IMR-90 (cell line): ENCODE data around the gene LPO. TPM values are rescaled to one million over a fixed set of nuclear protein-coding genes. Genes with fewer than 3 reads are reported as not detected.

Experiments
- ATAC-seq: fragments of 200-7000 bp; cut with Tn5 transposase; 2 replicates; pipeline ENCODE4 v1.9.1; 2020; ENCODE audit warnings: low read depth, mild to moderate bottlenecking, moderate library complexity
- BruUV-seq: library from RNA; stranded (reverse); fragments of 400-500 nt; replicated peaks from 2 replicates; lab custom pipeline; 2021; lab: Mats Ljungman, UMichigan
- CTCF ChIA-PET: fragments of 300-600 bp; formaldehyde crosslinking; extraction: SDS; loops from one replicate; lab custom pipeline; 2021; ENCODE audit warnings: antibody characterized with exemption; lab: Yijun Ruan, JAX
- POLR2A ChIA-PET: fragments of 300-600 bp; sonication (Branson Sonifier 250); formaldehyde crosslinking; loops from one replicate; lab custom pipeline; 2022; ENCODE audit warnings: antibody characterized with exemption; ENCODE audit not compliant: unreplicated experiment; lab: Charles Lee
- DNase-seq: peaks from one replicate; pipeline ENCODE4 v3.0.0; 2013
- H2AFZ ChIP-seq: replicated peaks from 2 replicates; pipeline ENCODE3; 2013; ENCODE audit warnings: low read length, mild to moderate bottlenecking; ENCODE audit not compliant: poor library complexity
- H2AK5ac ChIP-seq: 2 replicates; pipeline ENCODE4 v1.6.1; 2013; ENCODE audit warnings: low read depth, low read length, inconsistent platforms
- H2AK9ac ChIP-seq: replicated peaks from 2 replicates; pipeline ENCODE3; 2013; ENCODE audit warnings: mild to moderate bottlenecking, low read depth, low read length, moderate library complexity; ENCODE audit not compliant: poor library complexity
- H2BK120ac ChIP-seq: 2 replicates; pipeline ENCODE4 v1.6.1; 2013; ENCODE audit warnings: low read depth, low read length, inconsistent platforms
- H2BK15ac ChIP-seq: 3 replicates; pipeline ENCODE4 v1.6.1; 2013; ENCODE audit warnings: low read depth, low read length, inconsistent platforms
- H2BK20ac ChIP-seq: 2 replicates; pipeline ENCODE4 v1.6.1; 2013; ENCODE audit warnings: low read depth, mild to moderate bottlenecking, inconsistent platforms, low read length, moderate library complexity
- H2BK5ac ChIP-seq: 2 replicates; pipeline ENCODE4 v1.6.1; 2013; ENCODE audit warnings: mild to moderate bottlenecking, low read depth, low read length, inconsistent platforms; ENCODE audit not compliant: poor library complexity, severe bottlenecking
- H3K14ac ChIP-seq: replicated peaks from 2 replicates; pipeline ENCODE4 v1.6.1; 2013; ENCODE audit warnings: low read depth, low read length, inconsistent platforms
- H3K18ac ChIP-seq: 2 replicates; pipeline ENCODE4 v1.6.1; 2013; ENCODE audit warnings: low read depth, low read length, control low read depth
- H3K23ac ChIP-seq: 2 replicates; pipeline ENCODE4 v1.6.1; 2013; ENCODE audit warnings: low read depth, low read length, inconsistent platforms
- H3K27ac ChIP-seq: 2 replicates; pipeline ENCODE4 v1.5.1; 2013; ENCODE audit warnings: mild to moderate bottlenecking, control low read depth, low read length; ENCODE audit not compliant: insufficient read depth
- H3K27me3 ChIP-seq: 2 replicates; pipeline ENCODE4 v1.6.1; 2013; ENCODE audit warnings: low read length; ENCODE audit not compliant: control insufficient read depth, insufficient read depth
- H3K36me3 ChIP-seq: 2 replicates; pipeline ENCODE4 v1.6.1; 2013; ENCODE audit warnings: low read length, mixed read lengths; ENCODE audit not compliant: control insufficient read depth, insufficient read depth
- H3K4ac ChIP-seq: 2 replicates; pipeline ENCODE4 v1.6.1; 2013; ENCODE audit warnings: low read depth, low read length, inconsistent platforms
- H3K4me1 ChIP-seq: 2 replicates; pipeline ENCODE4 v1.6.1; 2013; ENCODE audit warnings: low read length, mixed read lengths; ENCODE audit not compliant: control insufficient read depth, insufficient read depth
- H3K4me2 ChIP-seq: 2 replicates; pipeline ENCODE4 v1.6.1; 2013; ENCODE audit warnings: low read depth, mild to moderate bottlenecking, control low read depth, low read length, moderate library complexity
- H3K4me3 ChIP-seq: 2 replicates; pipeline ENCODE4 v1.5.1; 2013; ENCODE audit warnings: low read depth, mild to moderate bottlenecking, control low read depth, low read length, moderate library complexity; ENCODE audit not compliant: insufficient read depth
- H3K56ac ChIP-seq: 2 replicates; pipeline ENCODE4 v1.6.1; 2013; ENCODE audit warnings: low read length, inconsistent platforms; ENCODE audit not compliant: insufficient read depth; ENCODE audit errors: extremely low read depth
- H3K79me1 ChIP-seq, 2 experiments: 2 replicates each; pipeline ENCODE4 v1.6.1; 2013; ENCODE audit warnings: low read length in 2 of 2, inconsistent platforms in 1 of 2, low read depth in 1 of 2
- H3K9ac ChIP-seq: 2 replicates; pipeline ENCODE4 v1.6.1; 2013; ENCODE audit warnings: low read depth, low read length, control low read depth
- H3K9me1 ChIP-seq: 2 replicates; pipeline ENCODE4 v1.6.1; 2013; ENCODE audit warnings: low read length, inconsistent platforms; ENCODE audit not compliant: insufficient read depth
- H3K9me3 ChIP-seq: 2 replicates; pipeline ENCODE4 v1.6.1; 2013; ENCODE audit warnings: low read length; ENCODE audit not compliant: control insufficient read depth, insufficient read depth
- H4K20me1 ChIP-seq: 2 replicates; pipeline ENCODE4 v1.6.1; 2013; ENCODE audit warnings: low read length, inconsistent platforms; ENCODE audit not compliant: insufficient read depth
- H4K5ac ChIP-seq: 2 replicates; pipeline ENCODE4 v1.6.1; 2013; ENCODE audit warnings: mild to moderate bottlenecking, low read depth, low read length, control low read depth
- H4K8ac ChIP-seq, 2 experiments: 2 replicates each; pipeline ENCODE4 v1.6.1; 2013; ENCODE audit warnings: low read depth in 2 of 2, low read length in 2 of 2, control low read depth in 1 of 2, inconsistent platforms in 1 of 2
- H4K91ac ChIP-seq: 2 replicates; pipeline ENCODE4 v1.6.1; 2013; ENCODE audit warnings: low read depth, low read length, inconsistent platforms; ENCODE audit not compliant: insufficient read depth
- BHLHE40 ChIP-seq: fragments of 150-350 bp; IDR thresholded peaks from 2 replicates; pipeline ENCODE4 v1.6.1; 2016; ENCODE audit warnings: mild to moderate bottlenecking, low read depth, low read length
- CEBPB ChIP-seq: IDR thresholded peaks from 2 replicates; pipeline ENCODE4 v1.6.1; 2012; ENCODE audit warnings: low read depth, low read length, improper control_type of control experiment
- CHD1 ChIP-seq: IDR thresholded peaks from 2 replicates; pipeline ENCODE4 v1.6.1; 2012; ENCODE audit warnings: low read depth, low read length, improper control_type of control experiment
- FOS ChIP-seq: fragments of 150-350 bp; IDR thresholded peaks from 2 replicates; pipeline ENCODE4 v1.6.1; 2016; ENCODE audit warnings: low read depth, low read length
- MAFK ChIP-seq: IDR thresholded peaks from 2 replicates; pipeline ENCODE4 v1.6.1; 2012; ENCODE audit warnings: low read depth, low read length, improper control_type of control experiment
- MAZ ChIP-seq: IDR thresholded peaks from 2 replicates; pipeline ENCODE4 v1.6.1; 2012; ENCODE audit warnings: low read depth, mild to moderate bottlenecking, low read length, improper control_type of control experiment, moderate library complexity, borderline replicate concordance
- MXI1 ChIP-seq: IDR thresholded peaks from 2 replicates; pipeline ENCODE4 v1.6.1; 2012; ENCODE audit warnings: low read depth, mild to moderate bottlenecking, low read length, moderate library complexity, borderline replicate concordance
- NFE2L2 ChIP-seq: fragments of 150-350 bp; IDR thresholded peaks from 2 replicates; pipeline ENCODE4 v1.6.1; 2016; ENCODE audit warnings: low read depth, mild to moderate bottlenecking, low read length
- POLR2A ChIP-seq: IDR thresholded peaks from 2 replicates; pipeline ENCODE4 v1.6.1; 2012; ENCODE audit warnings: mild to moderate bottlenecking, low read depth, low read length
- RAD21 ChIP-seq: IDR thresholded peaks from 2 replicates; pipeline ENCODE4 v1.6.1; 2012; ENCODE audit warnings: low read length, improper control_type of control experiment
- RCOR1 ChIP-seq: IDR thresholded peaks from 2 replicates; pipeline ENCODE4 v1.6.1; 2012; ENCODE audit warnings: mild to moderate bottlenecking, low read length, improper control_type of control experiment; ENCODE audit not compliant: insufficient replicate concordance
- RFX5 ChIP-seq: IDR thresholded peaks from 2 replicates; pipeline ENCODE4 v1.8.0; 2012; ENCODE audit warnings: low read depth, mild to moderate bottlenecking, low read length, moderate library complexity
- SMC3 ChIP-seq: fragments of 150-350 bp; IDR thresholded peaks from 2 replicates; pipeline ENCODE4 v1.6.1; 2016; ENCODE audit warnings: low read depth, mild to moderate bottlenecking, antibody characterized with exemption, low read length, moderate library complexity
- WGBS, 2 experiments: methylation state at CpG; one replicate each; pipeline versions ENCODE4 v1.1.5 to v1.1.7; 2013; ENCODE audit warnings: missing lambda C conversion rate in 2 of 2; ENCODE audit not compliant: insufficient read length in 1 of 2; ENCODE audit errors: extremely low coverage in 2 of 2; 5-methylcytosine and 5-hydroxymethylcytosine counted together
- dilution Hi-C: fragments of 300-500 bp; cut with HindIII; formaldehyde crosslinking; loops from one replicate; pipeline ENCODE4 v1.14.3; 2018; ENCODE audit warnings: low sequenced_read_pairs; ENCODE audit not compliant: unreplicated experiment
- in situ Hi-C: fragments of 300-500 bp; cut with MboI; formaldehyde crosslinking; loops from 3 replicates; pipeline ENCODE4 v1.14.3; 2019; ENCODE audit warnings: low sequenced_read_pairs, inconsistent platforms, mixed read lengths
- intact Hi-C: fragments of 100-400 bp; cut with micrococcal nuclease; formaldehyde crosslinking; loops from 2 replicates; pipeline ENCODE4 v1.10.0; 2022
- polyA plus RNA-seq, 3 experiments: library from polyadenylated mRNA; depleted of rRNA; stranded (reverse); fragments of >200 nt; gene quantifications; 2 replicates each; pipeline ENCODE4 v1.2.3, GENCODE V29; 2012; ENCODE audit warnings: low replicate concordance in 1 of 3
- total RNA-seq: library from RNA; depleted of rRNA; stranded (reverse); fragments of >200 nt; gene quantifications from 2 replicates; pipeline ENCODE4 v1.2.3, GENCODE V29; 2012
- TF ChIP-seq, protein P1 (sequence below): conservative IDR thresholded peaks from 2 replicates; pipeline ENCODE4 v1.5.1; 2012; ENCODE audit warnings: mild to moderate bottlenecking, low read depth, low read length, improper control_type of control experiment
- TF ChIP-seq, protein P2 (sequence below): fragments of 150-350 bp; IDR thresholded peaks from 2 replicates; pipeline ENCODE4 v1.6.1; 2017; ENCODE audit warnings: mild to moderate bottlenecking, antibody characterized with exemption, low read length, low read depth
- TF ChIP-seq, protein P3 (sequence below): fragments of 150-350 bp; IDR thresholded peaks from 2 replicates; pipeline ENCODE4 v1.6.1; 2016; ENCODE audit warnings: low read depth, mild to moderate bottlenecking, low read length, moderate library complexity, borderline replicate concordance

LPO gene
- total and polyA plus RNA-seq, 2 of the 4 experiments (the other 2 are of a cell fraction) = not detected

DNA sequence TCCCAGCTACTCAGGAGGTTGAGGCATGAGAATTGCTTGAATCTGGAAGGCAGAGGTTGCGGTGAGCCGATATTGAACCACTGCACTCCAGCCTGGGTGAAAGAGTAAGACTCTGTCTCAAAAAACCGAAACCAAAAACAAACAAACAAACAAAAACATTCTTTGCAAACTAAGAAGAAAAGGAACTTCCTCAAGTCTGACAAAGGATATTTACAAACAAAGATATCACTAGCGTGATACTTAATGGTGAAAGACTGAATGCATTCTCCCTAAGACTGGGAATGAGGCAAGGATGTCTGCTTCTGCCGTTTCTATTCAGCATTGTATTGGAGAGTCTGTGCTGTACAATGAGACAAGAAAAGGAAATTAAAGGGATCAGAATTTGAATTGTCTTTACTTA lies 52.9 kb downstream of the LPO start:
- no peaks in the 10 kb centered on the region for H3K36me3 ChIP-seq
- H3K4me1 ChIP-seq = no peaks in the 10 kb centered on the region
- H2BK120ac ChIP-seq = no peak overlapping the region
- H3K9me3 ChIP-seq = no peaks in the 10 kb centered on the region
- dilution Hi-C loops = no loop called here
- no peak overlapping the region for H2BK15ac ChIP-seq
- H3K23ac ChIP-seq = no peak overlapping the region
- no peak overlapping the region for H3K14ac ChIP-seq
- ATAC-seq = no peak
- H3K9me1 ChIP-seq = no peaks in the 10 kb centered on the region
- H2BK5ac ChIP-seq = no peak overlapping the region
- TF ChIP-seq, protein P1, sequence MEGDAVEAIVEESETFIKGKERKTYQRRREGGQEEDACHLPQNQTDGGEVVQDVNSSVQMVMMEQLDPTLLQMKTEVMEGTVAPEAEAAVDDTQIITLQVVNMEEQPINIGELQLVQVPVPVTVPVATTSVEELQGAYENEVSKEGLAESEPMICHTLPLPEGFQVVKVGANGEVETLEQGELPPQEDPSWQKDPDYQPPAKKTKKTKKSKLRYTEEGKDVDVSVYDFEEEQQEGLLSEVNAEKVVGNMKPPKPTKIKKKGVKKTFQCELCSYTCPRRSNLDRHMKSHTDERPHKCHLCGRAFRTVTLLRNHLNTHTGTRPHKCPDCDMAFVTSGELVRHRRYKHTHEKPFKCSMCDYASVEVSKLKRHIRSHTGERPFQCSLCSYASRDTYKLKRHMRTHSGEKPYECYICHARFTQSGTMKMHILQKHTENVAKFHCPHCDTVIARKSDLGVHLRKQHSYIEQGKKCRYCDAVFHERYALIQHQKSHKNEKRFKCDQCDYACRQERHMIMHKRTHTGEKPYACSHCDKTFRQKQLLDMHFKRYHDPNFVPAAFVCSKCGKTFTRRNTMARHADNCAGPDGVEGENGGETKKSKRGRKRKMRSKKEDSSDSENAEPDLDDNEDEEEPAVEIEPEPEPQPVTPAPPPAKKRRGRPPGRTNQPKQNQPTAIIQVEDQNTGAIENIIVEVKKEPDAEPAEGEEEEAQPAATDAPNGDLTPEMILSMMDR = no peak
- TF ChIP-seq MXI1 (no peak), FOS (no peak), RAD21 (no peak), MAZ (no peak), CHD1 (no peak), CEBPB (no peak), RCOR1 (no peak), MAFK (no peak), BHLHE40 (no peak), NFE2L2 (no peak), POLR2A (no peak), RFX5 (no peak), SMC3 (no peak)
- TF ChIP-seq, protein P2, sequence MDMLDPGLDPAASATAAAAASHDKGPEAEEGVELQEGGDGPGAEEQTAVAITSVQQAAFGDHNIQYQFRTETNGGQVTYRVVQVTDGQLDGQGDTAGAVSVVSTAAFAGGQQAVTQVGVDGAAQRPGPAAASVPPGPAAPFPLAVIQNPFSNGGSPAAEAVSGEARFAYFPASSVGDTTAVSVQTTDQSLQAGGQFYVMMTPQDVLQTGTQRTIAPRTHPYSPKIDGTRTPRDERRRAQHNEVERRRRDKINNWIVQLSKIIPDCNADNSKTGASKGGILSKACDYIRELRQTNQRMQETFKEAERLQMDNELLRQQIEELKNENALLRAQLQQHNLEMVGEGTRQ = no peak
- TF ChIP-seq, protein P3, sequence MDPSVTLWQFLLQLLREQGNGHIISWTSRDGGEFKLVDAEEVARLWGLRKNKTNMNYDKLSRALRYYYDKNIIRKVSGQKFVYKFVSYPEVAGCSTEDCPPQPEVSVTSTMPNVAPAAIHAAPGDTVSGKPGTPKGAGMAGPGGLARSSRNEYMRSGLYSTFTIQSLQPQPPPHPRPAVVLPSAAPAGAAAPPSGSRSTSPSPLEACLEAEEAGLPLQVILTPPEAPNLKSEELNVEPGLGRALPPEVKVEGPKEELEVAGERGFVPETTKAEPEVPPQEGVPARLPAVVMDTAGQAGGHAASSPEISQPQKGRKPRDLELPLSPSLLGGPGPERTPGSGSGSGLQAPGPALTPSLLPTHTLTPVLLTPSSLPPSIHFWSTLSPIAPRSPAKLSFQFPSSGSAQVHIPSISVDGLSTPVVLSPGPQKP = no peak
- no peak overlapping the region for H3K18ac ChIP-seq
- no peak for DNase-seq
- intact Hi-C loops = no loop called here
- no peak overlapping the region for H3K27ac ChIP-seq
- POLR2A ChIA-PET = no interaction called here
- no peaks in the 10 kb centered on the region for H4K20me1 ChIP-seq
- no peak overlapping the region for H3K4ac ChIP-seq
- H2AK5ac ChIP-seq = no peak overlapping the region
- H2AK9ac ChIP-seq = no peak overlapping the region
- no peak overlapping the region for H3K56ac ChIP-seq
- H3K4me3 ChIP-seq = no peak overlapping the region
- in situ Hi-C loops = no loop called here
- H3K79me1 ChIP-seq = no peaks in the 10 kb centered on the region
- no peak overlapping the region for H4K91ac ChIP-seq
- CTCF ChIA-PET = no interaction called here
- no peak overlapping the region for H2AFZ ChIP-seq
- H3K27me3 ChIP-seq = peaks cover 2% of the 10 kb centered on the region; the same call in 1 of the 2 replicates
- no peak overlapping the region for H3K4me2 ChIP-seq
- no TSS peak for BruUV-seq
- no peak overlapping the region for H3K9ac ChIP-seq
- no CpG with 5 or more reads among the region's 5 CpGs for WGBS, 2 experiments
- no peak overlapping the region for H4K5ac ChIP-seq
- H2BK20ac ChIP-seq = no peak overlapping the region
- no peak overlapping the region for H4K8ac ChIP-seq
